GM18526 (cell line): ENCODE data around the gene NEURL3.

Source experiments
- POLR2A ChIP-seq: IDR thresholded peaks from 3 replicates; pipeline ENCODE4 v1.6.1; 2011; ENCODE audit not compliant: insufficient read length; ENCODE audit errors: extremely low read depth

Gene NEURL3

DNA sequence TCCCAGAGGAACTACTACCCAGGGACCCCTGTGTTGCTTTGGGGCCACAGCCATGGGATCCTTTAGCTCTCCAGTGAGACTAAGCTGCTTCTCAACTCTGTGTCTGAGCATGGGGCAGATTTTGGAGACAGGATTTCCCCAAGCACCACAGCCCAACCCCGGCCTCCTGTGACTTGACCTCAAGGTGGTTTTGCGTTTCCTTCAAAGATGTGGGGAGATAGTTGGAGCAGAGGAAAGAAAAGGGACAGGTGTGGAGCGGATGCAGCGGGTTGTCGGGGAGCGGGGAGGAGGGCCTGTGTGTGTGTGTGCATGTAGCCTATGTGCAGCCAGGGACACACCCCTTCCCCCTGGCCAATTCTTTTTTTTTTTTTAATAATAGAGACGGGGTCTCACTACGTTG is 41.6 kb upstream of the NEURL3 start:
- no peak for TF ChIP-seq POLR2A

GRCh38 chr2:96546321-96546720 is 41.2 kb upstream of the NEURL3 start:
- no peak for TF ChIP-seq POLR2A

DNA sequence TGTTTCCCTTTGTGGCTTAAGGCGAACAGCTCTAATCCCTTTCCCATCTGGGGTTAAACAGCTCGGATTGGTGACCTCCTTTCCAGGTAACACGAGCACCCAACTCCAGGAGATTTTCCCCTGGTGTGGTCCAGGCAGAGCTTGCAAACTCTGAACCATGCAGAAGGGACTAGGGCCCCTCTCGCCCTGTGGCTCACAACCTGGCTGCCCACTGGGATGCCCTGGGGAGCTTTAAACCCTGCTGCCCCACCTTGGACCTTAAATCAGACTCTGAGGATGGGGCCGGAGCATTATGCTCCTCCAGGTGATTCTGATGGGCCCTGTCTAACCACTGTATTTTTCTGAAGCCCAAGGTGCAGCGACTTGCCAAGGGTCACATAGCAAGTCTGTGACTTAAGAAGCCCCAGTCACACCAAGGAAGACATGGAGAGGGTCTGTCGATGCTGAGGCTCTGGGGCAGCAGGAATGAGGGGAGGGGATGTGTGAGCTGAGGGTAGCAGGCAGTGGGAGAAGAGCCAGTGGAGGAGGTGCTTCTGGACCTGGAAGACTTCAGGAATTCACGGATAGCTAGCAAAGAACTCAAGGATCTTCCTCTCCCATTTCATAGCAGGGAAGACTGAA is 37.3 kb upstream of the NEURL3 start:
- no peak for TF ChIP-seq POLR2A

DNA sequence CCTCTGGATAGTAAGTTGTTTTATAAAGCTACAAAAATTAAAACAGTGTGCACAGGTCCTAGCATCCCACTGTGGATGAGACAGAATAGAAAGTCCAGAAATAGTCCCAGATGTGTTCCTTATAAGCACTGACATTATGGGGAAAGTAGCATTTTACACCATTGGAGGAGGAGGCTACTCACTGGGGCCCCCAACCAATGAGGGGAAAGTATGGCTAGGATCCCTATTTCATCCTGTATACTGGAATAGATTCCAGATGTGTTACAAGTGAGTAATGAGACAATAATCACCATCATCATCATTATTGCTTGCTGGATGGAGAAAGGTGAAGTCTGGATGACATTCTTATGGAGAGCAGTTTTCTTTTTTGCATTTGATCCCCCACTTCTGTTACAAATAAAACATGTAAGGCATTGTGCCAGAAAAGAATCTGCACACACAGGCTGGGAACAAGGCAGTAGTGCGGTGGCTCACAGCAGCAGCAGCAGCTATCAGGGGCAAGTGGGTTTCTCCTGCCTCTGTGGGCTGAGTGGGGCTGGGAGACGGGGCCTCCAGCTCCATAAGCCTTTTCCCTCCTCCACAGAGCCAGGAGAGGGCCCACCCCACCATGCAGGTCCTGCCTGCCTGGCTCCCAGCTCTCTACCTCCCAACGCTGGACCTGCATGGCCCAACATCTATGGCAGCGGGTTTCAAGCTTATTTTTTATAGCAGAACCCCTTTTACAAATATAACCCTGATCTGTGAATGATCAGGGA is 36.4 kb upstream of the NEURL3 start:
- TF ChIP-seq POLR2A, result no peak

- TF ChIP-seq POLR2A, result no peak
Measured at GRCh38 chr2:96540136-96540535, 35.0 kb upstream of the NEURL3 start.

DNA sequence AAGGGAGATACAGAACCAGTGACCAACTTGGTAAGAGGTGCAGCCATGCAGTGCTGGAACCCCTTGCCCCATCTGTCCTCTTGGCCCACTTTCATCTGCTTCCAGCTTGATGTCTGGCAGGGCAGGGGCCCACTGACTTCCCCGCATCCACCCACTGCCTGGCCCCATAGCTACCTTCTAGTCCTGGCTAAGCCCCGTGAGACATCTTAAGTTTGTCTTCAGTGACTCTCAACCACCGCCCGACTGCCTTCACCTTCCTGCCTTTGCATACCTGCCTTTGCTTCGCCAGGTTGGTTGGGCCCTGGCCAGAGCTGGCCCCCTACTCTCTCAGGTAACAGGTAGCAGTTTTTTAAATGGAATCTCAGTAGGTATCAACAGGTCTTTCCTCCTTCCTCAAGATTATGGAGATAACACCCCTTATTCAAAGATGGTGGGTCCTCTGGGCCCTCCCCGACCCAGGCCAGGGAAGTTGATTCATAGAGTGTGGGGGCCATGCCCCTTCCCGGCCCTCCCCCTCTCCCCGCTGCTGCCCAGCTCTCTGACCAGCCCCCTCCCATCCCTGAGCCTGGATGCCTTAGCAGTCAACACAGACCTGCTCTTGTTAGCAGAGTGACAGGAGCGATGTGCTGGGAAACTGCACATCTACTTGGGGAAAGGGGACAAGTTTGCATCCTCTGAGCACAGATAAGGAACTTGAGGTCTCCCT is 34.2 kb upstream of the NEURL3 start:
- TF ChIP-seq POLR2A, result no peak

- TF ChIP-seq POLR2A, result peak; percentile 27
Measured at GRCh38 chr2:96538487-96539214, 33.5 kb upstream of the NEURL3 start.

DNA sequence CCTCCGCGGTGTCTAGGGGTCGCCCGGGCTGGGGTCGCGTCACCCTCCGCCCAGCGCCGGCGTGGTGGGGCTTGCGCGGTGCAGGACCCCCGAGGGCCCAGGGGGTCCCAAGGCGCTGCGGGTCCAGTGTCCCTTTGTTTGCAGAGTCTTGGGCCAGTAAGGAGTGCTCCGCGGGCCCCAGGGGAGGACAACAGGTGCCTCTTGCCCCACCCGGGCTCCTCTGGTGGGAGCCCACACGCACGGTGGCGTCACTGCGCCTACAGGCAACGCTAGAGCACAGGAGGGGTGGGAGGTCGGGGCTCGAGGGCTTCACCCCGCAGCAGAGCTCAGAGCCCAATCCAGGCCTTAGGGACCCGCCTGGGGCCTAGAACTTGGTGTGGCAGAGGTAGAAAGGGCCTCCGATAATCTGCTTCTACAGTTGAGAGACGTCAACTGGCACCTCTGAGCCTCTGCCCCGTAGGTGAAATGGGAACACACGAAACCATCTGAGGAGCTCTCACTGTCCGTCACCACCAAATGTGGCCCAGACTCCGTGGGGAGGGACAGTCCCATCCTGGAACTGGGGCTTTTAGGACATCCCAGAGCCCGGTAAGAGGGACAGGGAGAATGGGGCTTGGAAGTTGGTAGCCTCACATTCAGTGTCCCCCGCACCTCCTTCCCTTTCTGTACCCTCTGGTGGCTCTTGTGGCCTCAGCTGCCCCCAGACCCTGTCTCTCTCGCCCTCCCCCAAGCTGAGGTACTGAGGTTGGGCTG is 32.8 kb upstream of the NEURL3 start:
- TF ChIP-seq POLR2A, result no peak

GRCh38 chr2:96537066-96537733 is 32.0 kb upstream of the NEURL3 start:
- TF ChIP-seq POLR2A, result no peak

DNA sequence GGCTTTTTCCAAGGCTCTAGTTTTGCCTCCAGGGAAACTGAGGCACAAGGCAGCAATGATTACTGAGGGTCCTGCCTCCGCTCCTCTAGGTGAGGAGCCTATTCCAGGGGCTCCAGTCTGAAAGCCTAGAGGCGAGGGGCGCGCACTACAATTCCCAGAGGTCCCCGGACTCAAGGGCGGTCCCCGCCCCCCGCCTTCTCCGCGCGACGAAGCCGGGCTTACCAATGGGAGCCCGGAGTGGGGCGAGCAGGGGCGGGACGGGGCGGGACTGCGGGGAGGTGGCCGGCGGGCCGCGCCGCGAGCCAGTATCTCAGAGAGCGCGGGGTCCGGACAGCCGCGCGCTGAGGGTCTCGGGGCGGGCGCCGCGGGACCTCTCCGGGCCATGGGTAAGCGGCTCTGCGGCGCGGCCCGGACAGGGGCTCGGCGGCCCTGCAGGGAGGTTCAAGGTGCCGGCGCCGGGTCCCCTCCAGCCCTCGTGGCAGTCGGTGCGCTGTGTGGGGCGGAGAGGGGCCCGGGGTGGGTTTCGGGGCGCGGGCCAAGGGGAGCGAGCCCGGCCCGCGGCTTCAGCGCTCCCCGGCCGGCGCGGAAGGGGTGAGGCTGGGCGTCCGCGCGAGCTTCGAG is 31.4 kb upstream of the NEURL3 start, which contains the start of gene ARID5A:
Gene ARID5A (plus strand): TSS at position 308 of the 621 bp plus-strand sequence. CDS start 75 bp downstream, at position 383.
- peak; percentile 97 for TF ChIP-seq POLR2A

GRCh38 chr2:96535331-96535730 is 30.2 kb upstream of the NEURL3 start:
- no peak for TF ChIP-seq POLR2A

- no peak for TF ChIP-seq POLR2A
Measured at GRCh38 chr2:96534701-96535181, 29.6 kb upstream of the NEURL3 start.

DNA sequence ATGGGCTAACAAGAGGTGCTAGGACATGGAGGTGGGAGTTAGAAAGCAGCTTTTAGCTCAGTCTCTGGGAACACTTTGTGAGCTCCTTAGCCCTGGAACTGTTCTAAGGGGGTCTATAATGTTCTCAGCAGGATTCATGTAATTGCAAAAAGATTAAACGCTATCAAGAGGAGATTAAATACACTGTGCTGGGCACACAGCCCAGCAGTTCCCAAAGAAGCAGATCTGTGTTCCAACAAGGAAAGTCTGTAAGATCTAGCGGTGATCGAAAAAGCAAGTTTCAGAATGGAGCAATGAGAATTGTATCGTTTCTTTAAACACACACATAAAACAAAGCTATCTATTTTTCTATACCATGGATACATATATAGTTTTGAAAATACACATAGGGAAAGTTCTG is 29.0 kb upstream of the NEURL3 start:
- no peak for TF ChIP-seq POLR2A
